ENCODE results near the gene AGXT2.
"Not testable (repeated sequence)": the region's sequence is repeated elsewhere in the genome, so short reads cannot be mapped to it uniquely, and the experiment has no call there.

Gene AGXT2

GRCh38 chr5:34986965-34987364 lies 60.8 kb downstream of the AGXT2 start:
- no peaks in the 10 kb centered on the region for H3K36me3 ChIP-seq (ENCODE audit: control insufficient read depth, insufficient read depth, low read length)
- H3K9me3 ChIP-seq (ENCODE audit: control insufficient read depth, insufficient read depth, low read length) = peaks cover 4% of the 10 kb centered on the region
- no peak overlapping the region for H3K4me3 ChIP-seq (ENCODE audit: low read depth, low read length)
- H3K9ac ChIP-seq (ENCODE audit: low read depth, low read length) = no peak overlapping the region
- H3K27me3 ChIP-seq (ENCODE audit: control insufficient read depth, insufficient read depth, low read length) = no peaks in the 10 kb centered on the region
- H3K4me1 ChIP-seq (ENCODE audit: control insufficient read depth, insufficient read depth, low read length) = peaks cover 2% of the 10 kb centered on the region

DNA sequence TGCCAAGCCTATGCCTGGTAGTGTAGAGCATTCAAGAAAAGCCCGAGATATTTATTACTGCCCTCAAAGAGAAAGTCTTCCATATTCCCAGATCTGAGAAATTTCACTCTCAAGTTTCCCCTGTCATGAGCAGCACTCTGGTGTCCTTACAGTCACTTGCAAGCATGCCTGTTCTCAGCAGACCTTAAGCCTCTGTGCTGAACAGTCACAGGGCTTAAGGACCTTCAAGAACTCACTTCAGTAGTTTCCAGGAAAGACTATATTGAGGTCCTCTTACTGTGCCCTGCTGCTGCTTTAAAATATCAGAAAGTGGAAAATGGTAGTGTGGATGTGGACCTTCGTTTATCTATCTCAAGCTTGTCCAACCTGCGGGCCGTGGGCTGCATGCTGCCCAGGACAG lies 64.9 kb downstream of the AGXT2 start:
- H3K4me3 ChIP-seq (ENCODE audit: low read depth, low read length) = no peak overlapping the region
- peaks cover 4% of the 10 kb centered on the region for H3K9me3 ChIP-seq (ENCODE audit: control insufficient read depth, insufficient read depth, low read length)
- H3K4me1 ChIP-seq (ENCODE audit: control insufficient read depth, insufficient read depth, low read length) = peaks cover 2% of the 10 kb centered on the region
- no peak overlapping the region for H3K9ac ChIP-seq (ENCODE audit: low read depth, low read length)
- H3K36me3 ChIP-seq (ENCODE audit: control insufficient read depth, insufficient read depth, low read length) = no peaks in the 10 kb centered on the region
- no peaks in the 10 kb centered on the region for H3K27me3 ChIP-seq (ENCODE audit: control insufficient read depth, insufficient read depth, low read length)

- H3K9me3 ChIP-seq (ENCODE audit: control insufficient read depth, insufficient read depth, low read length) = no peaks in the 10 kb centered on the region
- no peak overlapping the region for H3K9ac ChIP-seq (ENCODE audit: low read depth, low read length)
- no peaks in the 10 kb centered on the region for H3K27me3 ChIP-seq (ENCODE audit: control insufficient read depth, insufficient read depth, low read length)
These were observed 69.1 kb downstream of the AGXT2 start for GRCh38 chr5:34978681-34979080.

GRCh38 chr5:34977934-34978613 lies 69.7 kb downstream of the AGXT2 start:
- Histone ChIP-seq H3K4me1 (ENCODE audit: control insufficient read depth, insufficient read depth, low read length) (peaks cover 6% of the 10 kb centered on the region), H3K36me3 (ENCODE audit: control insufficient read depth, insufficient read depth, low read length) (no peaks in the 10 kb centered on the region), H3K27me3 (ENCODE audit: control insufficient read depth, insufficient read depth, low read length) (no peaks in the 10 kb centered on the region), H3K4me3 (ENCODE audit: low read depth, low read length) (no peak overlapping the region), H3K9me3 (ENCODE audit: control insufficient read depth, insufficient read depth, low read length) (no peaks in the 10 kb centered on the region), H3K9ac (ENCODE audit: low read depth, low read length) (no peak overlapping the region)

More at GRCh38 chr5:34978681-34979080, 69.1 kb downstream of the AGXT2 start:
- H3K4me3 ChIP-seq (ENCODE audit: low read depth, low read length) = no peak overlapping the region
- peaks cover 6% of the 10 kb centered on the region for H3K4me1 ChIP-seq (ENCODE audit: control insufficient read depth, insufficient read depth, low read length)
- no peaks in the 10 kb centered on the region for H3K36me3 ChIP-seq (ENCODE audit: control insufficient read depth, insufficient read depth, low read length)

DNA sequence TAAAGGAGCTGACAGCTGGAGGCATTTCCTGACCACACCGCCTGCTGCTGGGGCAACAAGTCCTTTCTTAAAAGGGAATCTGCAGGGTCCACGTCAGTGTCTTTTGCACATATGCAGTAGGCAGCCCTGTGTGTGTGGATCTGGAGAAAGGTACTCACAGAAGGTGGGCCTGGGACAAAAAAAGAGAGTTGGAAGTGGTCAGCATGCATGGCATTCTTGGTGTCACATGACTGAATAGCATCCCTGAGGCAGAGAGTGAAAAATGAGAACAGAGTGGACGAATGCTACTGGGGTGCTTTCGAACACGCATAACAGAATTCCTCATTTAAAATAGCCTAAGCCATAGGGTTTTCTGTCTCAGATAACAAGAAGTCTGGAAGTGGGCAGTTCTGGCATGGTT lies 71.4 kb downstream of the AGXT2 start:
- H3K9ac ChIP-seq (ENCODE audit: low read depth, low read length) = no peak overlapping the region
- no peaks in the 10 kb centered on the region for H3K27me3 ChIP-seq (ENCODE audit: control insufficient read depth, insufficient read depth, low read length)
- no peak overlapping the region for H3K4me3 ChIP-seq (ENCODE audit: low read depth, low read length)
- H3K4me1 ChIP-seq (ENCODE audit: control insufficient read depth, insufficient read depth, low read length) = peaks cover 4% of the 10 kb centered on the region
- no peaks in the 10 kb centered on the region for H3K36me3 ChIP-seq (ENCODE audit: control insufficient read depth, insufficient read depth, low read length)
- H3K9me3 ChIP-seq (ENCODE audit: control insufficient read depth, insufficient read depth, low read length) = no peaks in the 10 kb centered on the region

GRCh38 chr5:34971655-34972054 lies 76.1 kb downstream of the AGXT2 start:
- not testable (repeated sequence) for H3K4me3 ChIP-seq (ENCODE audit: low read depth, low read length); H3K36me3 ChIP-seq (ENCODE audit: control insufficient read depth, insufficient read depth, low read length); H3K27me3 ChIP-seq (ENCODE audit: control insufficient read depth, insufficient read depth, low read length); H3K9ac ChIP-seq (ENCODE audit: low read depth, low read length); H3K4me1 ChIP-seq (ENCODE audit: control insufficient read depth, insufficient read depth, low read length); H3K9me3 ChIP-seq (ENCODE audit: control insufficient read depth, insufficient read depth, low read length)

GRCh38 chr5:34970552-34970951 lies 77.2 kb downstream of the AGXT2 start:
- Histone ChIP-seq H3K27me3 (ENCODE audit: control insufficient read depth, insufficient read depth, low read length) (no peaks in the 10 kb centered on the region), H3K36me3 (ENCODE audit: control insufficient read depth, insufficient read depth, low read length) (no peaks in the 10 kb centered on the region), H3K4me3 (ENCODE audit: low read depth, low read length) (no peak overlapping the region), H3K9ac (ENCODE audit: low read depth, low read length) (no peak overlapping the region), H3K4me1 (ENCODE audit: control insufficient read depth, insufficient read depth, low read length) (no peaks in the 10 kb centered on the region), H3K9me3 (ENCODE audit: control insufficient read depth, insufficient read depth, low read length) (no peaks in the 10 kb centered on the region)

- Histone ChIP-seq H3K9ac (ENCODE audit: low read depth, low read length) (no peak overlapping the region), H3K4me1 (ENCODE audit: control insufficient read depth, insufficient read depth, low read length) (no peaks in the 10 kb centered on the region), H3K9me3 (ENCODE audit: control insufficient read depth, insufficient read depth, low read length) (no peaks in the 10 kb centered on the region), H3K27me3 (ENCODE audit: control insufficient read depth, insufficient read depth, low read length) (no peaks in the 10 kb centered on the region), H3K36me3 (ENCODE audit: control insufficient read depth, insufficient read depth, low read length) (no peaks in the 10 kb centered on the region), H3K4me3 (ENCODE audit: low read depth, low read length) (no peak overlapping the region)
These were observed 79.5 kb downstream of the AGXT2 start for GRCh38 chr5:34968258-34968657.

- Histone ChIP-seq H3K4me1 (ENCODE audit: control insufficient read depth, insufficient read depth, low read length) (no peaks in the 10 kb centered on the region), H3K4me3 (ENCODE audit: low read depth, low read length) (no peak overlapping the region), H3K9ac (ENCODE audit: low read depth, low read length) (no peak overlapping the region), H3K27me3 (ENCODE audit: control insufficient read depth, insufficient read depth, low read length) (no peaks in the 10 kb centered on the region), H3K36me3 (ENCODE audit: control insufficient read depth, insufficient read depth, low read length) (no peaks in the 10 kb centered on the region), H3K9me3 (ENCODE audit: control insufficient read depth, insufficient read depth, low read length) (no peaks in the 10 kb centered on the region)
These were observed 80.2 kb downstream of the AGXT2 start for GRCh38 chr5:34967540-34967939.

DNA sequence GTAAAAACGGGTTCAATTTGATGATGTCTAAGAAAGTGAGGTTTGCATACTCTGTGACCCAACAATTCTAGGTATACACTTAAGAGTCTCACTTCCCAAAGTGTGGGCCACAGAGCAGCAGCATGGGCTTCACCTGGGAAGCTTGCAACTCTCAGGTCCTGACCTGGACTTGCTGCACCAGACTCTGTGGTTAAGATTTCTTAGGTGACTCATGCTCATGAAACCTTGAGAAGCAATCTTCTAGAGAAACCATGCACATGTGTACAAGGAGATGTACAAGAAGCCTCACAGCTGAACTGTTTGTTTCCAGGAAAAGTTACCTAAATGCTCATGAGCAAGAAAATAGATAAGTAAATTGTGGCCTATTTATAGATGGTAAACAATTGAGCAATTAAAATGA lies 88.4 kb downstream of the AGXT2 start:
- Histone ChIP-seq H3K4me1 (ENCODE audit: control insufficient read depth, insufficient read depth, low read length) (no peaks in the 10 kb centered on the region), H3K9me3 (ENCODE audit: control insufficient read depth, insufficient read depth, low read length) (no peaks in the 10 kb centered on the region), H3K36me3 (ENCODE audit: control insufficient read depth, insufficient read depth, low read length) (no peaks in the 10 kb centered on the region), H3K9ac (ENCODE audit: low read depth, low read length) (no peak overlapping the region), H3K27me3 (ENCODE audit: control insufficient read depth, insufficient read depth, low read length) (no peaks in the 10 kb centered on the region), H3K4me3 (ENCODE audit: low read depth, low read length) (no peak overlapping the region)

DNA sequence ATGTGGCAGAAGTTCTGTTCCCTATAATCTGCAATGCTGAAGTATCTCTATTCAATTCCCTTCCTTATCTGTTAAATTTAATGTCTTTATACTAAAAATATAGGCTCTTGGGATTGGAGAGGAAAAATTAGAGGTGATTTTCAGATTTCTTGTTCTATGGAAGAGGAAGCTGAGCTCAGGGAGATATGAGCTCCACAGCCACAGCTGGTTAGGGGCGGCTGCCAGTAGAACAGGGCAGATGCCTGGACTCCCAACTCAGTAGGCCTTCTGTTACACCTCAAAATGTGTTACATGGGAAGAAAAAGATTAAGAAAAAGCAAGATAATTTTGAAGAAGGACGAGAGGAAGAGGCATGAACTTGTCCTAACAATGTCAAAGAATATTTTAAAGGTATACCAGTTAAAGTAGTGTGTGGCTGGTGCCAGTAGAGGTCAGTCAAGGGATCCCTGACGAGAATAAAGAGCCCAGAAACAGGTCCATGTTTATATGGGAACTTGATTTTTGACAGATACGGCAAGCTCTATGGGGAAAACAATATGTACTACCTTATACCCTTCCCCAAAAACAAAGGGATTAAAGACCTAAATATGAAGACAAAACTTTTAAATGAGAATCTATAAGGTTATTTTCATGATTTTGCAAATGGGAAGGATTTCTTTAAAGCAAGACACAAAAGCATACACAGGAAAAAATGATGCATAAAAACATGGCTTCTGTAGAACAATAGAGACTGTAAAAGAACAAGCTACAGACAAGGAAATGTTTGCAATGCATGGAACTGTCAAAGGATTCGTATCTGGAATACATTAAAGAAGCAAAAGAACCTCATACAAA lies 89.7 kb downstream of the AGXT2 start:
- no peaks in the 10 kb centered on the region for H3K27me3 ChIP-seq (ENCODE audit: control insufficient read depth, insufficient read depth, low read length)
- no peaks in the 10 kb centered on the region for H3K4me1 ChIP-seq (ENCODE audit: control insufficient read depth, insufficient read depth, low read length)
- no peaks in the 10 kb centered on the region for H3K9me3 ChIP-seq (ENCODE audit: control insufficient read depth, insufficient read depth, low read length)
- no peak overlapping the region for H3K9ac ChIP-seq (ENCODE audit: low read depth, low read length)
- no peak overlapping the region for H3K4me3 ChIP-seq (ENCODE audit: low read depth, low read length)
- H3K36me3 ChIP-seq (ENCODE audit: control insufficient read depth, insufficient read depth, low read length) = no peaks in the 10 kb centered on the region

- Histone ChIP-seq H3K4me3 (ENCODE audit: low read depth, low read length) (no peak overlapping the region), H3K9ac (ENCODE audit: low read depth, low read length) (no peak overlapping the region), H3K36me3 (ENCODE audit: control insufficient read depth, insufficient read depth, low read length) (no peaks in the 10 kb centered on the region), H3K27me3 (ENCODE audit: control insufficient read depth, insufficient read depth, low read length) (no peaks in the 10 kb centered on the region), H3K9me3 (ENCODE audit: control insufficient read depth, insufficient read depth, low read length) (no peaks in the 10 kb centered on the region), H3K4me1 (ENCODE audit: control insufficient read depth, insufficient read depth, low read length) (no peaks in the 10 kb centered on the region)
These were observed 90.4 kb downstream of the AGXT2 start for GRCh38 chr5:34957321-34957720.
